Measurements from ENCODE around the gene ZNF771.
"Not testable (repeated sequence)": the region's sequence is repeated elsewhere in the genome, so short reads cannot be mapped to it uniquely, and the experiment has no call there.

ZNF771 gene

DNA sequence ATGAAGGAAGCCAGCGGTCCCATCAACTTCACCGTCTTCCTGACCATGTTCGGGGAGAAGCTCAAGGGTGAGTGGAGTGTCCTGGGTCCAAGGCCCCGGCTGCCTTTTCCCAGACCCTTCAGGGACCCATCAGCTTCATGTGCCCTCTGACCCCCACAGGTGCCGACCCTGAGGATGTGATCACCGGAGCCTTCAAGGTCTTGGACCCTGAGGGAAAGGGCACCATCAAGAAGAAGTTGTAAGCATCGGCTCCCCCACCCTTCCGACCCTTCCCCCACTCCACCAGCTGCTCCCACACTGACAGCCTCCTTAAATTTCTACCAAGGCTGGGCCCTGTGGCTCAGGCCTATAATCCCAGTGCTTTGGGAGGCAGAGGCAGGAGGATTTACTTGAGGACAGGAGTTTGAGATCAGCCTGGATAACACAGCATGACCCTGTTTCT is 30.9 kb upstream of the ZNF771 start:
- DNase-seq: no peak

DNA sequence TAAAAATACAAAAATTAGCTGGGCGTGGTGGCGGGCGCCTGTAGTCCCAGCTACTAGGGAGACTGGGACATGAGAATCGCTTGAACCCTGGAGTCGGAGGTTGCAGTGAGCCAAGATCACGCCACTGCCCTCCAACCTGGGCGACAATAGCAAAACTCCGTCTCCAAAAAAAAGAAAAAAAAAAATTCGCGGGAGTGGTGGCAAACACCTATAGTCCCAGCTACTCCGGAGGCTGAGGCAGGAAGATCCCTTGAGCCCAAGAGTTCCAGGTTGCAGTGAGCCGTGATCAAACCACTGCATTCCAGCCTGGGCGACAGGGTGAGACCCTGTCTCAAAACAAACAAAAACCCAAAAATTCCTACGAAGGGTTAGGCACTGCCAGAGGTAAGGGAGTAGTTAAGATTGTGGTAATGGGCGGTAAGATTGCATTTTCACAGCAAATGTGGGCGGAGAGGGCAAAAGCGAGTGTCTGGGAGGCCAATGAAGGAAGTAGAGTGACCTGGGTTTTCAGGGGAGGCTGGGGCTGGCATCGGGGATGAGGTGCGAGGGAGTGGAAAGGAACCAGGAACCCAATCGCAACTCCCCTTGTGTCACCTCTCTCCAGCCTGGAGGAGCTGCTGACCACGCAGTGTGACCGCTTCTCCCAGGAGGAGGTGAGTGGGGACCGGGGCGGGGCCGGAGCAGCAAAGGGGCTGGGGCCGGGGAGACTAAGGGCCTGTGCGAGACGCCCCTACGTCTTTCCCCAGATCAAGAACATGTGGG is 30.2 kb upstream of the ZNF771 start:
- no peak for DNase-seq

DNA sequence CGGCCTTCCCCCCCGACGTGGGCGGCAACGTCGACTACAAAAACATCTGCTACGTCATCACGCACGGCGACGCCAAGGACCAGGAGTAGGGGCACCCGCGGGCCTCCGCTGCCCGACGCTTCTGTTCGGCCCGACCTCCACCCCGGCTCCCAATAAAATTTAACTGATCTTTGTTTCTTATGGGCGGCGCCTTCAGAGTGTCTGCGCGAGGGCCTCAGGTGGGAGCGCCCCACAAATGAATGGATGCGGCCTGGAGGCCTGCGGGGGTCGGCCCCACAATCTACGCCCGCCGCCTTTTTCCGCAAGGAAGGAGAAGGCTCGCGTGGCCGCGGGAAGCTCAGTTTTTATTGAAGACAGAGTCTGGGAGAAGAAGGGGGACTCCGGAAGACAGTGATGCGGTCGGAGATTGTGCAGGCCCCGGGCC is 29.6 kb upstream of the ZNF771 start:
- DNase-seq: peak; percentile 90

DNA sequence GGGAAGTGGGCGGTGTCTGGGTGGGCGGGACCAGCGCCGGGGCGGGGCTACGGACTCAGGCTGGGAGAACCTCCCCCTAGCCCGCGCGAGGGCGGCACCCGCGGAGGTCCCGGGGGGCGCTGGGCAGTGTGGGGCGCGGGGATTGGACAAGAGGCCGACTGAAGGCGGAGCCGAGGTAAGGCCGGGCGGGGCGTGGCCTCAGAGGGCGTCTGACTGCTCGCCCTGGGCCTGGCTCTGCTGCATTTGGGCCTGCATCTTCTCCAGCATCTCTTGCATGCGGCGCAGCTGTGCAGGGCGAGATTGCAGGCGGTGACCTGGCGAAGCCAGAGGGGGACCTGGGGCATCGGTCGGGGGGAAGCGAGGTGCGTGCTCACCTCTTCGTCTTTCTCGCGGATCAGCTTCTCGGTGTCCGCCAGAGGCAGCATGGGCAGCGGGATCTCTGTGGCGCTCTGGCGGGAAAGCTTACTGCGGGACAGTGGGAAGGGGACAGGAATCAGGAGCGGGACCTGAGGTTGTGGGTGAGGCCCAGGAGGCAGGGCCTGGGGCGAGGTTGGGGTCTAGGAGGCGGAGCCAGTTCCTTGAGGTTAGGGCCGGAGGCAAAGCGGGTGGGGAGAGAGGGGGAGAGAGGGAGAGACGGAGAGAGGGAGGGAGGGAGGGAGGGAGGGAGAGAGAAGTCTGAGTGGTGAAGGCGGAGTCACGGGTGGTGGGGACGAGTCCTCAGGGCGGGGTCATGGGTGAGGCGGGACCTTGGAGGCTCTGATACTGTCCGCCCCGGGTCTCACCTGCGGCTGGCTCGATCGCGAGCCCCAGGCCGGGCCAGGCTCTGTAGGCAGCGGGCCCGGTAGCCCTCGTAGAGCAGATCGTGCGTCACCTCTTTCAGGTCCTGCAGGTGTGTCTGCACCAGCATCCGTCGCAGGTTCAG is 28.9 kb upstream of the ZNF771 start:
- peak; percentile 98 for DNase-seq

DNA sequence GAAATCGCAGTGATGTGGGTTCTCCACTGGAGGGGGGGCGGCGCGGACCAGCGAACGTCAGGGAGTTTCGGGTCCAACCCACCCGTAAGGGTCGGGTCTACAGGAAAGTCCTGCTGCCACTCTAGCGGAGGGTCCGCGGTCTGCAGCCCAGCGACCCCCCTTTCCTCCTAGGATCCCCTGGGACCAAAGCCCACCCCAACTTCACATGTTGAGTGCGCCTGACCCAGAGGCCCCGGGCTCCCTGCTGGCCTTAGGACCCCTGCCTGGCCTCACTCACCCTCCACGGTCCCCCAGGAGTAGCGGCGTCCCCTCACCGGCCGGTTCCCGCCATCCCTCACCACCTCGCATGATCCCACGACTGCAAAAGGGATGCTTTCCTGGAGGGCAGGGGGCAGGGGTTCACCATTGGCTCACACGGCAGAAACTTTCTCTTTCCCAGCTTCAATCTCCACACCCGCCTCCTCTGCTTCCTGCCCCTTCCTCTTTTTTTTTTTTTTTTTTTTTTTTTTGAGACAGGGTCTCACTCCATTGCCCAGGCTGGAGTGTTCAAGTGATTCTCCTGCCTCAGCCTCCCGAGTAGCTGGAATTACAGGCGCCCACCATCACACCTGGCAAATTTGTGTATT is 28.1 kb upstream of the ZNF771 start:
- DNase-seq: no peak

DNA sequence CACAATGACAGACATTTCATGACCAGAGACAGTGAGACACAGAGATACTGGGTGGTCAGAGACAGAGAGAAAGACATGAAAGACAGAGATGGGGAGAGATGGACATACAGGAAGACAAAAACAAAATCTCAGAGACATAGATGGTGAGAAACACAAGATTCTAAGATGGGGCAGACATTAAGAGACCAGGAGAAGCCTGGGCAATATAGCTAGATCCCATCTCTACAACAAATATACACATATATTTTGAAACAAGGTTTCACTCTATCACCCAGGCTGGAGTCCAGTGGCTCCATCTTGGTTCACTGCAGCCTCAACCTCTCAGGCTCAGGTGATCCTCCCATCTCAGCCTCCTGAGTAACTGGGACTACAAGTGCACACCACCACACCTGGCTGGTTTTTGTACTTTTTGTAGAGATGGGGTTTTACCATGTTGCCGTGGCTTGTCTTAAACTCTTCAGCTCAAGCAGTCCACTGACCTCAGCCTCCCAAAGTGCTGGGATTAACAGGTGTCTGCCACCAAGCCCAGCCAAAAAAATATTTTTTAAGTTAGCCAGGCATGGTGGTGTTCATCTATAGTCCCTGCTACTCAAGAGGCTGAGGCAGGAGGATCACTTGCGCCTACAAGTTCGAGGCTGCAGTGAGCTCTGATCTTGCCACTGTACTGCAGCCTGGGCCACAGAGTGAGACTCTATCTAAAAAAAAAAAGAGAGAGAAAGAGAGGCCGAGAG is 27.2 kb upstream of the ZNF771 start:
- DNase-seq: no peak

DNA sequence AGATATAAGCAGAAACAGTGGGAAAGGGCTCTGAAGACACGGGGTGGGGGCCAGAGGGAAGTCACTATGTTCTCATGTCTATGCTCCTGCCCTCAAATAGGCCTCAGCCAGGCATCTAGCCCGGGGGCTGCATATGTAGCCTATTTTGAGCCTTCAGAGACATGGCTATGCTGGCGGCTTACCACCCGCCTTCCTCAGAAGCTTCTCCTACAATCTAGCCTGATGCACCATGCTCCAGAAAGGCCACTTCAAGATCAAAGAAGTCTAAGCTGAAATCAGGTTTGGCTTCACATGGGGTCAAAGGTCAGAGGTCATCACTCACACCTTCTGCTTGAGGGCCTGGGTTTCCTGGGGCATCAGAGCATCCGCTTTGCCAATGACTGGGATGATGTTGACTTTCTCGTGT is 26.6 kb upstream of the ZNF771 start:
- no peak for DNase-seq

DNA sequence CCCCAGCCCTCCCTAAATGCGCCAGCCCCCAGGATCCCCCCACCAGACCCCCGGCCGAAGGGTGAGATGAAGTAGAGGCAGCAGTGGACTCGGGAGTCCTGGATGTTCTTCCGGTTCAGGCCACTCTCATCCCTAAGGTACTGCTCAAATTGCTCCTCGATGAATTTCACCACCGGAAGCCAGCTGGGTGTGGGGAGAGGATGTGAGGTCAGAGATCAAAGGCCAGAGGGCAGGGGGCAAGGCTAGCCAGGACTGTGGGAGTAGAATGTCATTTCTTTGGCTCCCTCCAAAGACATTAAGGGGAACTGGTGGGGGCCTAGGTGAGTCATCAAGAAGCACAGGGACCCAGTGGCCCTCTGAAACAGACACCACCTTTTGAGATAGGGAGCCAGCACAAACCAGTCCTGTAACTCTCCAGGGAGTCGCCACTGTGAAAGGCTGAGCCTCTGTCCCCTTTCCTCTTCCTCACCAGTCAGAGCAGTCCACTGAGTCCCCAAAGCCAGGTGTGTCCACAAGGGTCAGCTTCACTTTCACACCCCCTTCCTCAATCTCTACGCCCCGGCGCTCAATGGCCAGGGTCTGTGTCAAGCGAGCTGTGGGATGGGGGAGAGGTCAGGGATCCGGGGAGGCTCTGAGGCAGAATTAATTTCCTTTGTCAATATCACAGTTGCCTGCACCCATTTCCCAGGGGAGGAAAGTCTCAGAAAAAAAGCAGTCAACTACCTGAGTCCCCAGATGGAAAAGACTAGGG is 25.9 kb upstream of the ZNF771 start:
- DNase-seq: no peak

DNA sequence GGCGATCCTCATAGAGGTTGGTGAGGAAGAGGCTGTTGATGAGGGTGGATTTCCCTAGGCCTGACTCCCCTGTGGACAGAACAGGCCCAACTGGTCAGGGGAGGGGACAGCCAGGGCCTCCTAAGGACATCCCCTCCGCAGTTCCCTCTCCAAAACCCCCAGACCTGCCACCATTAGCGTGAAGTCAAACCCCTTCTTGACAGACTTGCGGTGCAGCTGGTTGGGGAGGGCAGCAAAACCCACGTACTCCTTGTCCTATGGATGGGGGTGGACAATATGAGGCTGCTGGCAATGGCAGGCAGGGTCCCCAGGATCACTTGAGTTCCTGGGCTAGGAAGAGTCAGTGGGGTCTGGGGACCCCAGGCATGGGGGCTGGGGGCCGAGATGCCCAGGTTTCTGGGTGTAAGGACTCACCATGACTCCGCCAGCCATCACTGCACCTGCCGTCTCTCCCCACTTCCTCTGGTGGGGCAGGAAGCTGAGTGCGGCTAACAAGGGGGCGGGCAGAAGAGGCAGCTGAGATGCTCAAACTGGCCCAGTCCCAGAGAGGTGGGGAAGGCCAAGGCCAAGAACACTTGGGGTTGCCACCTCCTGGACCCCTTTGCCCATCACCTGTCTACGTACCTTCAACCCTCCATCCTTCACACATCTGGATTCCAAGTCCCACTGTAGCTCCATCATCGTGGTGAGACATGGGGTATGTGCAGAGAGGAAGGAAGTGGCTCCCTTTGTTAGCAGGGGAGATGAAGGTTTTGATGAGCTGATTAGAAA is 25.1 kb upstream of the ZNF771 start, which contains the start of gene SEPTIN1:
SEPTIN1 (minus strand) TSS at position 451 of the 771 bp plus-strand sequence; CDS start at position 432, 19 bp downstream.
- no peak for DNase-seq

DNA sequence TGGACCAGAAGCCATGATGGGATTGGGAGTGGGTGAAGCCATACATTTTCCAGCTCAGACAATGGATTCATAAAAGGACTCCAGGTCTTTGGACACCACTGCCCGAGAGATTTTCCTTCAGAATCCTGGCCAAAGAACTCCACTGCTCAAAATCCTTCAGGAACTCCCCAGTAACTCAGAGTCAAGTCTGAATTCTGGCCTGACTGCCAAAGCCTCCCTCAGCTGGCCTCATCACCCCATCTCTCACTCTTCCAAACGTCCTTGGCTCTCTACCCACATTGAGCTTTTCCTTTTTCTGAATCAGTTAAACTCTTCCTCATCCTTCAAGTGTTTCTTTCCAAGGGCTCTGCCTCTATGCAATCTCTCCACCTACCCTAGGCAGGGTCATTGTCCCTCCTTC is 23.9 kb upstream of the ZNF771 start:
- no peak for DNase-seq

DNA sequence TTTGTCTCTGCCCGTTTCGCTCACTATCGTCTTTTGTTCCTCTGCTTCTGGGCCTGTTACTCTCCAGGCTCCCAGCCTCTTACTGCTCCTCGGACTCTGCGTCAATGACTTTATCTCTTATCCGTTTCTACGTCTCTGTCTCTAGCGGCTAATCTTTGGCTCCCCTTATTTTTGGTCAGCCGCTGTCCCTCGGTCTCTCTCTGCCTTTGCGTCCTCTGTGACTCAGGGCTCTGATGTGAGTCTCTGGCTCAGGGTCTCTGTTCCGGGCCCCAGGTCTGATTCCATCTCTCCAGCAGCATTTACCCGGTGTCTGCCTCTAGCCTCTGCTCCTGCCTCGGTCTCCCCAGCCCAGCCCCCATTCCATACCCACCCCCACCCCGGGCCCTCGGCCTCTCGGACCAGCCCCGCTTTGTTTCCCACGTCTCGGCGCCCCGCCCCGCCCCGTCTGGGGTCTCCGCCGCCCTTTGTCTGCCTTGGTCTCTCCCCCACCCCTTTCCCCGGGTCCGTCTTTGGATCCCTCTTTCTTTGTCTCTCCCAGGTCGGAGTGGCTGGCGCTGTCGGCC is 12.7 kb upstream of the ZNF771 start:
- DNase-seq: no peak

DNA sequence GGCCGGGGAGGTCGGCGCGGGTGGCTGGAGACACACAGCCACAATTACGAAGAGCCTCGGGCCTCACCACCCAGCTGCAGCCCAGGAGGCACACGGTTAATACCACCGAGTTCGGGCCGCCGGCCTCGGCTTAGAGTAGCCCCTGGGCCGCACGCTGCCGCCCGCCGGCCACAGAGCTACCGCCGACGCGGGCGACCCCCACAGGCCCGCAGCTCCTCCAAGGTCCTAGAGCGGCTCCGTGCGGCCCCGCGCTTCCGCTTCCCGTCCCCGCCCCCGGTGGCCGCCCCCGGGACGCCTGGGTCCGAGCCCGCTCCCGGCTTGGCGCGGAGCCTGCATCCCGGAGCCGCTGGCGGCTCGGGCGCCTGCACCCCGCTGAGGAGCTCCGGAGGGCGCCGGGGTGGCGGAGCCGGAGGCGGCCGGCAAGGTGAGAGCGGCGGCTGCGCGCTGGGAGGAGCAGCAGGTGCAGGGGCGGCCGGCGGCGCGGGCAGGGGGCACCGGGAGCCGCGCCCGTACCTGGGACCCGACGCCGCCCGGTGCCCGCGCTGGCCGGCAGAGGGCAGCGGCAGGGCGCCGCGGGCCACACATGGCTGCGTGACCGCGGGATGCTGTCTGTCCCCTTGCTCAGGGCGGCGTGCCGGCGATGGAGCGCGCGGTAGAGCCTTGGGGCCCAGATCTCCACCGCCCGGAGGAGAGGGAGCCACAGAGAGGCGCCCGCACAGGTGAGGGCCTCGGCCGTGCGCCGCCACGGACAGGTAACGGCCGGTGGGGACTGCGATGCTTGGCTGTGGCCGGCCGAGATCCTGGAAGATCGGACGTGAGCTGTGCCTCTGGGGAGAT is 12.0 kb upstream of the ZNF771 start, which contains the start of gene ZNF48:
ZNF48 (plus strand) TSS at position 266 of the 837 bp plus-strand sequence; CDS start at position 641, 375 bp downstream.
- peak; percentile 83 for DNase-seq

DNA sequence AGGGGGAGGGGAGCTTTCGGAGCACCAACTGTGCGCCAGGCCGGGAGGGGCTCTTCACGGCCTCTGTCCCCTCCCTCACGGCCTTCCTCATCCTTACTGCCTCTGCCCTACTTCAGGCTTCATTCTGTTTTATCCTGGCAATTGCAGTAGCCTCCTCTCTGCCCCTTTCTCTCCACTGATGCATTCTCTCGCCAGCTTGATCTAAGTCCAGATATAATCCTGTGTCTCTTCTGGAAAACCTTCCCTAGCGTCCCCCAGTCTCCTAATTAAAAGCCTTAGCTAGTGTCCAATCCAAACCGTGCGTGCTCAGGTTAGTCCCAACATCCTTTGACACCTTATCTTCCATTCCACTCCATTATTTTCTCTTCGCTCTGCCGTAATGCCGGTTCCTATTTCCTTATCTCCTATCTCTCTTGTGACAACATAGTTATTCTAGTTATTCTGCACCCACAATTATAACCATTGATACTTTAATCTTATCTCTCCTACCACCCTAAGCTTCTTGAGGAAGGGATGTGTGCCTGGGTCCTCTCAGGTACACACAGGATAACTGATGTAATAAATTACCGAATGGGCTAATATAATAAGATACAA is 11.3 kb upstream of the ZNF771 start:
- DNase-seq: no peak

DNA sequence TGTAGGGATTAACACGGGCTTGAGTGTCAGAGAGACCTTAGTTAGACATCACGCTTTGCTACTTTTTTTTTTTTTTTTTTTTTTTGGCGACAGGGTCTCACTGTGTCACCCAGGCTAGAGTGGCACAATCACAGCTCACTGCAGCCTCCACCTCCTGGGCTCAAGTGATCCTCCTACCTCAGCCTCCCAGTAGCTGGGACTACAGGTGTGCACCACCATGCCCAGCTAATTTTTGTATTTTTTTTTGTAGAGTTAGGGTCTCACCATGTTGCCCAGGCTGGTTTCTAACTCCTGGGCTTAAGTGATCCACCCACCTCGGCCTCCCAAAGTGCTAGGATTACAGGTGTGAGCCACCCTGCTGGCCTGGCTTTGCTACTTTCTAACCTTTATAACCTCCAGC is 10.8 kb upstream of the ZNF771 start:
- DNase-seq: not testable (repeated sequence)

DNA sequence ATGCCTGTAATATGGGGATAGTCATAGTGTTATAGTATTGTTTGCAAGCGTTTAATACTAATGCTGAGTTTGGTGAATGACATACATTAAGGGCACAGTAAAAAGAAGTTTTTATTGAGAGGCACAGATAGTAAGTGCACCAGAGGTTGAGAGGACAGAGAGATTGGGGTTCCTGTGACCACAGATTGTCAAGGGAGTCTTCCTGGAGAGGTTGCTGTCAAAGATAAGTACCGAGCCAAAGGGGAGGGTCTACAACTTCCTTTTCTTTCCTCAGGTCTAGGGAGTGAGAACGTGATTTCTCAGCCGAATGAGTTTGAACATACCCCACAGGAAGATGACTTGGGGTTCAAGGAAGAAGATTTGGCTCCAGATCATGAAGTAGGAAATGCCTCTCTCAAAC is 10.3 kb upstream of the ZNF771 start:
- no peak for DNase-seq

DNA sequence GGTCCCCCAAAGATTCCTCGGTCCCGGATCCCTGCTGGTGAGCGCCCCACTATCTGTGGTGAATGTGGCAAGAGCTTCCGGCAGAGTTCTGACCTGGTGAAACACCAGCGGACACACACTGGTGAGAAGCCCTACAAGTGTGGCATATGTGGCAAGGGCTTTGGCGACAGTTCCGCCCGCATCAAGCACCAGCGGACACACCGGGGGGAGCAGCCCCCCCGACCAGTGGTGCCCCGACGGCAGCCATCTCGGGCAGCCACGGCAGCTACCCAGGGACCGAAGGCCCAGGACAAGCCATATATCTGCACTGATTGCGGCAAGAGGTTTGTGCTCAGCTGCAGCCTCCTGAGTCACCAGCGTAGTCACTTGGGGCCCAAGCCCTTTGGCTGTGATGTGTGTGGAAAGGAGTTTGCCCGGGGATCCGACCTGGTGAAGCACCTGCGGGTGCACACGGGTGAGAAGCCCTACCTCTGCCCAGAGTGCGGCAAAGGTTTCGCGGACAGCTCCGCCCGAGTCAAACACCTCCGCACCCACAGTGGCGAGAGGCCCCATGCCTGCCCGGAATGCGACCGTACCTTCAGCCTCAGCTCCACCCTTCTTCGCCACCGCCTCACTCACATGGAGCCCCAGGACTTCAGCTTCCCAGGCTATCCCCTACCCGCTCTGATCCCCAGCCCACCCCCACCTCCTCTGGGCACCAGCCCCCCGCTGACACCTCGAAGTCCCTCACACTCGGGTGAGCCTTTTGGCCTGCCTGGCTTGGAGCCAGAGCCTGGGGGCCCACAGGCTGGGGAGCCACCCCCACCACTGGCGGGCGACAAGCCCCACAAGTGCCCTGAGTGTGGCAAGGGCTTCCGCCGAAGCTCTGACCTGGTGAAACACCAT is 9.4 kb upstream of the ZNF771 start:
- no peak for DNase-seq

DNA sequence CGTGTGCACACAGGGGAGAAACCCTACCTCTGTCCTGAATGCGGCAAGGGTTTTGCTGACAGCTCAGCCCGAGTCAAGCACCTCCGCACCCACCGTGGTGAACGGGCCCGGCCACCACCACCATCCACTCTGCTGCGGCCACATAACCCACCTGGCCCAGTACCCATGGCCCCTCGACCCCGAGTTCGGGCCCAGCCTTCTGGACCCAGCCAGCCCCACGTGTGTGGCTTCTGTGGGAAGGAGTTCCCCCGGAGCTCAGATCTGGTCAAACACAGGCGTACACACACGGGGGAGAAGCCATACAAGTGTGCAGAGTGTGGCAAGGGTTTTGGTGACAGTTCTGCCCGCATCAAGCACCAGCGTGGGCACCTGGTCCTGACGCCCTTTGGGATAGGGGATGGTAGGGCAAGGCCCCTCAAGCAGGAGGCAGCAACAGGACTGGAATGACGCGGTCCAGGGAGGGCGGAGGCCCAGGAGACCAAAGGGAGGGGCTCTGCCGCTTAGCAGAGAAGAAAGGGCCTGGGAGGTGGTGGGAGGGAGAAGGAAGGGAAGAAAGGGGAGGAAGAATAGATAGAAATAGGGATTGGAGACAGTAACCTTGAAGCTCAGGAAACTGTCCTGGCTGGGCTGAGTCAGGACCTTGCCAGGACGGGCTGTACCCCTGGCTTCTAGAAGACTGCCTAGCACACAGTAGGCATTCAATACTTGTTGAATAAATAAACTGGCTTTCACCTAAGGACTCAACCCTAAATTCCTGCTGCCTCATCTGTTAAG is 8.6 kb upstream of the ZNF771 start:
- DNase-seq: no peak
